ENCODE data around the gene FTO. TPM values are rescaled to one million over a fixed set of nuclear protein-coding genes. Genes with fewer than 3 reads are reported as not detected.

The FTO gene
- total RNA-seq, 1 donor from 2014 or later = 75.6 TPM

DNA sequence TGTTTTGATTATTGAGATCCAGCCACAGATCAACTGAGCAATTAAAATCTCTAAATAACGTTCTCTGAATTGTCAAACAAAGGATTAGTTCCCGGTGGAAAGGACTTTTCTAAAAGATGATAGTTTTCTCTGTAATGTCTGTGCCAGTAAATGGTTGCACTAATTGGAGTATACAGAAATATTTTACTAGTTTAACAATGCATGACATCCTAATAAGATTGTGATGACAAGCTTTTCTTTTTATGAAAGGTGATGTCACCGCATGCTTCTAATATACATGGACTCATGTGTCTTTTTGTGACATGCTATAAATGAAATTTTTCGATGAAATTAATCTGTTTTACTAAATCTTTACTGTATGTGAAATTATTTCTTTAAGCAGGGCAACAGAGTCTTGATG is 371.5 kb downstream of the FTO start:
- DNase-seq (no peak), ATAC-seq (no peak)
- TF ChIP-seq, protein P1, sequence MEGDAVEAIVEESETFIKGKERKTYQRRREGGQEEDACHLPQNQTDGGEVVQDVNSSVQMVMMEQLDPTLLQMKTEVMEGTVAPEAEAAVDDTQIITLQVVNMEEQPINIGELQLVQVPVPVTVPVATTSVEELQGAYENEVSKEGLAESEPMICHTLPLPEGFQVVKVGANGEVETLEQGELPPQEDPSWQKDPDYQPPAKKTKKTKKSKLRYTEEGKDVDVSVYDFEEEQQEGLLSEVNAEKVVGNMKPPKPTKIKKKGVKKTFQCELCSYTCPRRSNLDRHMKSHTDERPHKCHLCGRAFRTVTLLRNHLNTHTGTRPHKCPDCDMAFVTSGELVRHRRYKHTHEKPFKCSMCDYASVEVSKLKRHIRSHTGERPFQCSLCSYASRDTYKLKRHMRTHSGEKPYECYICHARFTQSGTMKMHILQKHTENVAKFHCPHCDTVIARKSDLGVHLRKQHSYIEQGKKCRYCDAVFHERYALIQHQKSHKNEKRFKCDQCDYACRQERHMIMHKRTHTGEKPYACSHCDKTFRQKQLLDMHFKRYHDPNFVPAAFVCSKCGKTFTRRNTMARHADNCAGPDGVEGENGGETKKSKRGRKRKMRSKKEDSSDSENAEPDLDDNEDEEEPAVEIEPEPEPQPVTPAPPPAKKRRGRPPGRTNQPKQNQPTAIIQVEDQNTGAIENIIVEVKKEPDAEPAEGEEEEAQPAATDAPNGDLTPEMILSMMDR (IDR thresholded peaks at IDR 0.05) = no peak
- no peaks in the 10 kb centered on the region for H3K36me3 ChIP-seq
- no peak overlapping the region for H3K4me3 ChIP-seq
- no peaks in the 10 kb centered on the region for H3K27me3 ChIP-seq
- H3K9me3 ChIP-seq = no peaks in the 10 kb centered on the region
- intact Hi-C loops (cut with DNase I) = no loop called here
- no peak overlapping the region for H3K27ac ChIP-seq
- no peaks in the 10 kb centered on the region for H3K4me1 ChIP-seq

DNA sequence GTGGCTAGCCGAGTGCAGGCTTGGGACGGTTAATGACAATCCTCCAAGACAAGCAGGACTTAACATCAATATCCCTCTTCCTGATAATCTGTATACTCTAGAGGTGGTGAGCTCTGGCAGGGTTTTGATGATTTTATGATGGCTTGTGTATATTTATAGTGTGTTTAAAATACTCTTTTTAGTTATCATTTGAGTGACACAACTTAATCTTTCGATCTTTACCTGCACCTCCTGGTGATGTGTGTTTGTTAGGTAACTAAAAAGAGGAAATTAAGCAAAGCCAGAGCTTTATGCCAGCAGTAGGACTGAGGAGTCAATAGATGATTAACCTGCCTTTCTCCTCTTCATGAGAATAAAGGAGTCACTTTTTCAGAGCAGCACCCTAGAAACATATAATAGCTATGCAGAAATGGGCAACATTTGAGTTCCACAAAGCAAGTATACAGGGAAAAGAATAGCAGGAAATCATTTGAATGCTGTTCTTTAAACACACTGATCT is 372.1 kb downstream of the FTO start:
- H3K4me3 ChIP-seq = no peak overlapping the region
- intact Hi-C loops (cut with DNase I) = no loop called here
- no peak overlapping the region for H3K27ac ChIP-seq
- DNase-seq (no peak), ATAC-seq (no peak)
- H3K27me3 ChIP-seq = no peaks in the 10 kb centered on the region
- TF ChIP-seq, protein P1 (IDR thresholded peaks at IDR 0.05) = no peak
- no peaks in the 10 kb centered on the region for H3K4me1 ChIP-seq
- no peaks in the 10 kb centered on the region for H3K9me3 ChIP-seq
- no peaks in the 10 kb centered on the region for H3K36me3 ChIP-seq

DNA sequence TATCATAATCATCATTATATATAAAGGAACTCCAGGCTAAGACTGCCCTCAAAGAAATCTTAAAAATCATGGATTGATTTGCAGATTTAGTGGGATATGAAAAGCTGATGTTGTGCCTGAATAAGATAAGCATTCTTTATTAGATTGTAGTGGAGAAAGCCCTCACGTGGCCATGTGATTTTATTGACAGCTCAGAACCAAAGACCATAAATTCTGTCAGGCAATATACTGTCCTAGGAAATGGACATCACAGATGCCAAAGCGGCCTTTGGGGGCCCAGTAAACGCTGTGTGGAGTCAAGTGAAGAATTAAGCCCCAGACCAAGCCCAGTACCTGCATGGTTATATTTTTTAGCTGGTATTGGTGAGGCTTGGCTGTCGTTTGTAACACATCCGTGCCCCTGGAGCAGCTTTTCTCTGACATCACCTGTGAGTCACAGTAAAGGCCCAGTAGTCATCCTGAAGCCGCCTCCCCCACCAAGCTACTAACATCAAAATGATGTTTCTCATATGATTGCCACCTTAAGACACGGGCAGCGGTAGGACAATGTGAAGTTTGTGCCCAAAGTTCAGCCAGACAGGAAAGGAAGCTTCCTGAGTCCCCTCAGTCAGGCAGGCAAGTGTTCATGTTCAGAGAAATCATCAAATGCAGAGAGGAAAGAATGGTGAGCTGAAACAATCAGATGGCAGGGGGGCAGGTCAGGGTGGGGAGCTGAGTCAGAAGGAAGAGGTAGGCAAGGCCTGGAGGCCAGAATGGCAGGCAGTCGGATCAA is 373.3 kb downstream of the FTO start:
- H3K9me3 ChIP-seq = no peaks in the 10 kb centered on the region
- intact Hi-C loops (cut with DNase I) = no loop called here
- H3K27ac ChIP-seq = no peak overlapping the region
- no peak for DNase-seq
- H3K36me3 ChIP-seq = no peaks in the 10 kb centered on the region
- no peaks in the 10 kb centered on the region for H3K27me3 ChIP-seq
- ATAC-seq = no peak
- H3K4me1 ChIP-seq = no peaks in the 10 kb centered on the region
- TF ChIP-seq, protein P1 (IDR thresholded peaks at IDR 0.05) = no peak
- H3K4me3 ChIP-seq = no peak overlapping the region

DNA sequence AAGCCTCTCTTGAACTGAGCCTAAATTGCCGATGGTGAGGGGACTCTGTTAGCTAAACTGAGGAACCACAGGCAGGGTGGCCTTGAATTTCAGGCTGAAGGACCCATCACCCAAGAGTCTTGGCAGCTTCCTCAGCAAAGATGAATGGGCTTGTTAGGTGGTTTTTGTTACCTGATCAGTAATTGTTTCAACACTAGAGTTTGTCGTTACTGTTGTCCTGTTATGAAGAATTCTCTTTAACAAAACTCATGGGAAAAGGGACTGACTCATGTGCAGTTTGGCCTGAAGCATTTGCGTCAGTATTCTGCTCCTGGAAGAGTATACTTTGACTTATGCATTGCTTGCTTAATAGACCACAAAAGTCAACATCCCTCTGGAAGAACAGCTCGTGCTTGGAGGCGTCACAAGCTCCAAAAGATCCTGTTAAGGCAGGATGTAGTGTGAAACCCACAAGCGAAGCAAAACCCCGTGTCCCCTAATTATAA is 376.6 kb downstream of the FTO start:
- no peak overlapping the region for H3K27ac ChIP-seq
- intact Hi-C loops (cut with DNase I) = no loop called here
- H3K4me3 ChIP-seq = no peak overlapping the region
- DNase-seq (no peak), ATAC-seq (peak; percentile 77)
- H3K27me3 ChIP-seq = no peaks in the 10 kb centered on the region
- H3K9me3 ChIP-seq = no peaks in the 10 kb centered on the region
- H3K4me1 ChIP-seq = no peaks in the 10 kb centered on the region
- no peaks in the 10 kb centered on the region for H3K36me3 ChIP-seq
- TF ChIP-seq, protein P1 (IDR thresholded peaks at IDR 0.05) = no peak

DNA sequence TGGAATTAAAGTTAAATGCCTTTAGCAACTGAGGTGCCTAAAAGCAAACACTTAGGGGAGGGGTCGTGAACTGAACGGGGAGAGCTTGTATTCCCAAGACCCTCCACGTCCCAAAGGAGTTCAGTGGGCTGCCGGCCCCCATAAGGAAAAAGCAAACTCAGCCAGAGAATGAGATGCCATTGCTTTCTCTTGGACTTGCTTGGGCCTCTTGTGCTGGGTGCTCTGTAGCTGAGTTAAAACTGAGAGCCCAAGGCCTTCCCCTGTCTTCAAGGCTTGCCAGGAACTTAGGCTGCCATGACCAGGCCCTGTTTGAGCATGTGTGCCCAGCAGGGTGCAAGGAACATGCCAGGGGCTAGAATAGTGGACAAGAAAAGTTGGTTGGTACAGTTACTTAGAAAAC is 382.8 kb downstream of the FTO start:
- H3K27ac ChIP-seq = no peak overlapping the region
- DNase-seq (no peak), ATAC-seq (no peak)
- no peaks in the 10 kb centered on the region for H3K27me3 ChIP-seq
- intact Hi-C loops (cut with DNase I) = no loop called here
- H3K9me3 ChIP-seq = no peaks in the 10 kb centered on the region
- no peaks in the 10 kb centered on the region for H3K4me1 ChIP-seq
- TF ChIP-seq, protein P1 (IDR thresholded peaks at IDR 0.05) = no peak
- H3K36me3 ChIP-seq = no peaks in the 10 kb centered on the region
- H3K4me3 ChIP-seq = no peak overlapping the region

All from upper lobe of right lung (tissue), 1 donor.